ENCODE data around the gene NTRK1.

Gene NTRK1

DNA sequence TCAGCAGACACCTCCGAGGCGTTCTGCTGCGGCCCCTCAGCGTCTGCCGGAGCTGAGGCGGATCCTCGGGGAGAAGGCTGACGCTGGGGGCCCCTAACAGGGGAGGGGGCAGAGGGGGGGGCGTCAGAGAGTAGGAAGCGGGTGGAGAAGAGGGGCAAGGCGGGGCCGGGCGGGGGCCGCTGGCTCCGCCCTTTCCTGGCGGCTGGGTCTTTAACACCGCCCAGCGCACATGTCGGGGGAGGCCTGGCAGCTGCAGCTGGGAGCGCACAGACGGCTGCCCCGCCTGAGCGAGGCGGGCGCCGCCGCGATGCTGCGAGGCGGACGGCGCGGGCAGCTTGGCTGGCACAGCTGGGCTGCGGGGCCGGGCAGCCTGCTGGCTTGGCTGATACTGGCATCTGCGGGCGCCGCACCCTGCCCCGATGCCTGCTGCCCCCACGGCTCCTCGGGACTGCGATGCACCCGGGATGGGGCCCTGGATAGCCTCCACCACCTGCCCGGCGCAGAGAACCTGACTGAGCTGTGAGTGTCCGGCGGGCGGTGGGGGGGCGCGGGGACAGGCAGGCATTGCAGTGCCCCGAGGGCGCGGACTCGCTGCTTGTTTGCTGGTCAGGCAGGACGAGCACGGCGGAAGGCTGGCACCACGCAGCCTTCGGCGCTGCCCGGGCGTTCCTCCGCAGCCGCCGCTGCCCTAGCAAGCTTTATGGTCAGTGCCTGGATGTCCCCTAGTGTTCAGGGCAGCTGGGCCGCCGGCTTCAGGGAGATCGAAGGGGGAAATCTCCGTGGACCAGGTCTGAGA, at the start of gene NTRK1:
TSS of gene NTRK1 (plus strand) at position 238 of the 796 bp plus-strand sequence. CDS start at position 308, 70 bp downstream.
- peak; percentile 67 for DNase-seq (ENCODE audit: low spot score)

DNA sequence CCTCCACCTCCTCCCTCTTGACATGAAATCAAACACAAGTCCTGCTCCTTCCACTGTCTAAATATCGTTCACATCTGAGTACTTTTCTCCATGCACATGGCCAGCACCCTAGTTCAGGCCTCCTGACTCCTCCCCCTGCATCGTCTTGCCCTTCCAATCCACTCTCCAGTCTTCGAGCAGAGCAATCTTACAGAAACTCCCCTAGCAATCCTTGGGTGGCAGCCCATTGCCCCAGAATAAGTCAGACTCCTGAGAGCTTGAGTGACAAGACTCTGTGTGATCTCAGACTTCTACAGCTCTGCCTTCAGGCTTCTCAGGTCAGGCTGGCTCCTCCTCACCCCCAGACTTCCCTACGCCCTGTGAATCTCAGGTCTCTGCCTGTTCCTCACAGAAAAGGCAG, 49.5 kb upstream of the NTRK1 start:
- DNase-seq (ENCODE audit: low spot score) = no peak

DNA sequence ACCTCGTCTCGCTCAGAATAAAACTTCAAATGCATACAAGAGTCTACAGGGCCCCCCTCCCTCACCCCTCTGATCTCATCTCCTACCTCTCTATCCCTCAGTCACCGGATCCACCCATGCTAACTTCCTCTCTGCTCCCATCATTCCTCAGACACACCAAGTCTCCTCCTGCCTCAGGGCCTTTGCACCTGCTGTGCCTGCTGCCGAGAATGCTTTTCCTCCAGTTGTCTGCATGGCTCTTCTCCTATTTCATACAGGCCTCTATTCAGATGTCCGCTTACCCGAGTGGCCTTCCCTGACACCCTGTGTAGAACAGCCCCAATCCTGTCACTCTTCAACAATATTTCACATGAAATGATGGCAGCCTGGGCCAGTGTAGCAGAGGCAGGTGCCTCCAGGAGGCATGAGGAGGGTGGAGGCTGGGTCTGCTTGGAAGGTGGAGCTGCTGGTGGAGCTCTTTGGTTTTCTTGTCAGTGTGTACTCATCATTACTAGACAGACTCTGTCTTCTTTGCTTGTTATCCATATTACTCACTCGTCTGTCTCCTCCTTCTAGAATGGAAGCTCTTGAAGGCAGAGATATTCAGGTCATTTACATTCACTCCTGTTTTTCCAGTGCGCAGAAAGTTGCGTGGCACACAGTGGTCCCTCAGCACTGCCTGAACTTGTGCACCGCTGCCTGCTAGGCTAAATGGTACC, 48.2 kb upstream of the NTRK1 start:
- no peak for DNase-seq (ENCODE audit: low spot score)

DNA sequence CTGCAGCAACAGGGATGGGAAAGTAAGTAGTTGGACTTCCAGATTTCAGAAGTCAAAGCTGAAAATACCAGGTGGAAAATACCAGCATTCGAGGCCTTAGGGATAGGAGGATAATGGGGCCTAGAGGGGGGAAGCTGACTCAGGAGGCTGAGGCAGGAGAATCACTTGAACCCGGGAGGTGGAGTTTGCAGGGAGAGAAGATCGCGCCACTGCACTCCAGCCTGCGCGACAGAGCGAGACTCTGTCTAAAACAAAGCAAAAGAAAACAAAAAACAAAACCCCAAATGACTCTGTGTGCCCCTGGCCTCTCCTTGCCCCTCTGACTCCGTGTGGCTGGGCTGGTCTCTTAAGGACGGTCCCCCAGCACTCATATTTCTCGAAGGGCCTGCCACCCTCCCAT, 47.4 kb upstream of the NTRK1 start:
- DNase-seq (ENCODE audit: low spot score) = no peak

DNA sequence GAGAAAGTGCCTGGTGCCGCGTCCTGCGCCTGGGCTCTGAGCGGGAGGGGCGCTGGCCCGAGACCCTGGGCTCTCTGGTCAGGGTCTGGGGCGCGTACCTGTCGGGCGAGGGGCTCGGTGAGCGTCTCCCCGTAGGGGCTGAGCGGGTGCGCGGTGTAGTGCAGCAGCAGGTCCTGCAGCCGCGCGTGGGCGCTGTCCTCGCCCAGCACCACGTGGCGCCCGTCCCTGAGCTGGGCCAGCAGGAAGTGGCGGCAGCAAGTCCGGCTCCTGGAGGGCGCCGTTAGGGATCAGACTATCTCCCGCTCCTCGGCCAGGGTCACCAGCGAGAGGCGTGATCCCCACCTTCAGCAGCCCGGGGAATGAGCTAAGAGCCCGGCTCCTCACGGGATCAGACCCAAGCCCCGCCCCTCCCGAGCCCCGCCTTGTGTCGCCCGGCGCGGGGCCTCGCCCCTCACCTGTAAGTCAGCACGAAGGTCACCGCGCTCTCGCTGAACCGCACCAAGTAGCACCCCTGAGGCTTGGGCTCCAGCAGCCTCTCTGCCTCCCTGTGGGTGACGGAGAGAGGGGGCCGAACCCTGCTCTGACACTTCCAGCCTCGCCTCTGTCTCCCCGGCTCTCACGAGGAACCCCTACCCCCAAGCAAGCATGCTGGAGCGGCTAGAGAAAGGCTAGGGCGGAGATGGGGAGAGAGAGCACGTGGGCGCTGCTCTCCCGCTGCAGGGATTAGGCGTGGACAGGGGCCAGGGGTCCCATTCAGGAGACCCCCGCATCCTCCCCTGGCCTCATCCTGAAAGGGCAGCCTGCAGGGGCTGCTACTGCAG, 46.7 kb upstream of the NTRK1 start:
- DNase-seq (ENCODE audit: low spot score) = peak; percentile 81

DNA sequence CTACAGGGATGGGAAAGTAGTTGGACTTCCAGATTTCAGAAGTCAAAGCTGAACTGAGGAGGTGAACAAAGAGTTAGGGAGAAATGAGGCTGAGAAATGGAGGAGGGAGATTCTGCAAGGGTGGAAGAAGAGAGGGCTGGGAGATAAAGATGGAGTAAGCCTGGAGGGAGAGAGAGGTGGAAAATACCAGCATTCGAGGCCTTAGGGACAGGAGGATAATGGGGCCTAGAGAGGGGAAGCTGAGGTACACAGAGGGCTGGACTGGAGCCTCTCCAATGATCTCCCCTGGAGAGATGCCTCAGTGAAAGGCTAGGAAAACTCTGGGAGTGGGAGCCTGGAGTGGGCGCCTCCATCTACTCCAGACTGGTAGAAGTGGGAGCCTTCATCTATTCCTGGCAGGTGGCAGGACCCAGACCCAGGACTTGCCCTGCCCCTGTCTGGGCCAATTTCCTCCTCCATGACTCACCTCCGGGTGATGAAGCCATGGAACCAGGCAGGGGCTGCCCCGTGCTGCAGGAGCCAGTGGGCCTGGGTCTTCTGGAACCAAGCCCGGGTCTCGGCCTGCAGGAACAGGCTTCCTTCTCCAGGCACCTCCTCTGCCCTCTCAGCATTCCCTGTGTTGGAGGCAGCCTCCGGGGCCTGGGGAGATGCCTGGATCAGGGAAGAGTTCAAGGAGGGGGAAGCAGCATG, 45.9 kb upstream of the NTRK1 start:
- no peak for DNase-seq (ENCODE audit: low spot score)

GRCh38 chr1:156815307-156815826, 45.3 kb upstream of the NTRK1 start:
- DNase-seq (ENCODE audit: low spot score) = peak; percentile 87

DNA sequence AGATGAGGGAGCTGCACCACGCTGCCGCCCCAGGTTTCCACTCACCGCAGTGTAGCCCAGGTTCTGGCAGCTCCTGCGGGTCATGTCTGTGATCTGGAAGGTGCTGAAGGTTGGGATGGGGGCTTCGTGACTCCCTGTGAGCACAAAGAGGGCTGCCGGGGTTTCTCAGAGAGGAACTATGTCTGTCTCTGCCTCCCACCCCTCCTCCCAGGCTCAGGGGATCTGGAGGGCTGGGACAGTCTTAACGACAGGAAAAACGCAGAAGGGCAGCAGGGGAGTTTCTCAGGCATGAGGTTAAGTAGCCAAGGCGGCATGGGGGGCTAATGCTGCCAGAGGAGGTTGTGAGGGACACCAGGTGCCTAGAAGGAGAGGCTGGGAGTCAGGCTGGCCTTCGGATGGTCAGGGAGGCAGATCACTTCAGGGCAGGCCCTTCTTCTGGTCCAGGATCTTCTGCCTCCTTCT, 44.7 kb upstream of the NTRK1 start:
- DNase-seq (ENCODE audit: low spot score) = no peak

GRCh38 chr1:156816561-156817328, 43.9 kb upstream of the NTRK1 start, which contains the start of gene SH2D2A:
SH2D2A (minus strand) TSS chr1:156816848; CDS start chr1:156816708, 140 bp downstream.
- peak; percentile 27 for DNase-seq (ENCODE audit: low spot score)

DNA sequence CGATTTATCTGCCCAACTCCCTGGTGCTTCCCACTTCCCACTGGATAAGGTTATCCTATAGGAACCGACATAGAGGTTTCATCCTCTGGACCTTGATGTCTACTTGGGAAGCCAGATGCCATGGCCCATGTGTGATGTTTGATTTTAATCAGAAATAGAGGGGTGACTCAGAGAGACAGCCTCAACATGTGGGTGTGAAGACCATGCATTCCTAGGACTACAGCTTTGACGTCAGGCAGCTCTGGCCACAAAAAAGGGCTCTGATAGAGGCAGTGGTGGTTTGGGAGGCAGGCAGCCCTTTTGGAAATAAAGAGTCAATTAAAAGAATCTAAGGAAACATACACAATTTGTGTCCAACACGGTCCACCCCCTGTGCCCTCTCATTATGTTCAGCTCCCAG, 38.9 kb upstream of the NTRK1 start:
- DNase-seq (ENCODE audit: low spot score) = peak; percentile 77

- DNase-seq (ENCODE audit: low spot score) = no peak
Measured at GRCh38 chr1:156822680-156823079, 38.0 kb upstream of the NTRK1 start.

- DNase-seq (ENCODE audit: low spot score) = no peak
Measured at GRCh38 chr1:156823210-156823790, 37.4 kb upstream of the NTRK1 start.

DNA sequence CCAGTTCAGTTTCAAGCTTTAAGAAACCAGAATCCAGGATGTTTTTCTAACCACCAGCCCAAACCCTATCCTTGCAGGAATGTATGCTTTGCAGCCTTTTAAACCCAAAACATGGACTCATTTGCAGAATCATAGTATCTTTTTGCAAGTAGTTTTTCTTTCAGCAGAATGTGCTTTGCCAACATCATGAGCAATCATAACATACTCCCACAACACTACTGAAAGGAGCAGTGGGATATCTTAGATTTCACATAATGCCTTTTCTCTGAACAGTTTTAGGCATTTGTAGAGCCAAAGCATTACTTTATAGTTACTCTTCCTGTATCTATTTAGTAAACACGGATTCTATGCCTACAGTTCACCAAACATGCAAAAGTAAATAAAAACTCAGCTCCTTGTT, 34.0 kb upstream of the NTRK1 start:
- no peak for DNase-seq (ENCODE audit: low spot score)

GRCh38 chr1:156828400-156829124, 32.1 kb upstream of the NTRK1 start:
- DNase-seq (ENCODE audit: low spot score) = no peak

DNA sequence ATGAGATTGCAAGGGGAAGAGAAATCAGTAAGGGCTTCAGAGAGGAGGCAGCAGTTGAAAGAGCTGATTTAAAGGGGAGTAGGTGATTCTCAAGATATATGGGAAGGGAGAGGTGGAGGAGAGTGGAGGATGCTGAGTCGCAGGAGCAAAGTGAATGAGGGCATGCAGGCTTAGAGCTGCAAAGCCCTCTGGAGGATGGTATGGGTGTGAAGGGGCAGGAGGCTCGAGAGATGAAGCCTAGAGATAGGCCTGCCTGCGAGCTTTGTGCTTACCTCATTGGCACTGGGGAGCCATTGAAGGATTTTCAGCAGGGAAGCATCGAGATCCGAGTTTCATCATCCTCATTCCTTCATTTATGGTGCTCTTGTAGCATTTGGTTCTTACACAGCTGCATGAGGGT, 28.2 kb upstream of the NTRK1 start:
- DNase-seq (ENCODE audit: low spot score) = no peak

DNA sequence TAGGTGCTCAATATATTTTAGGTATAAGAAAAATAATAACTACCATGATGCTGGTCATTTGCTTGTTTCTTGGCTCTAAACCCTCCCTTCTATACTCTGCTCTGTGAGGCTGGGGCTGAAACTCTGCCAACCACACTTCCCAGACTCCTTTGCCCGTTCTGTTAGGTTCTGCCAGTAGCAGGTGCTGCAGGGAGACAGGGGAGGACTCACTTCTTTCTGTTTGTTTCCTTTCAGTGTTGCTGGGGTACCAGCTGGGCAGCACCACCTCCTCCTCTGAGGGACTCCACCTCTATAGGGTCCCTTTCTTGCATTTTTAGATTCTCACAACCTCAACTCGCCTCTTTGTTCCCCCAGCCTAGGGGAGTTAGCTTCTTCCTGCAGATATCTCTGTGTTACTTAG, 27.1 kb upstream of the NTRK1 start:
- no peak for DNase-seq (ENCODE audit: low spot score)

DNA sequence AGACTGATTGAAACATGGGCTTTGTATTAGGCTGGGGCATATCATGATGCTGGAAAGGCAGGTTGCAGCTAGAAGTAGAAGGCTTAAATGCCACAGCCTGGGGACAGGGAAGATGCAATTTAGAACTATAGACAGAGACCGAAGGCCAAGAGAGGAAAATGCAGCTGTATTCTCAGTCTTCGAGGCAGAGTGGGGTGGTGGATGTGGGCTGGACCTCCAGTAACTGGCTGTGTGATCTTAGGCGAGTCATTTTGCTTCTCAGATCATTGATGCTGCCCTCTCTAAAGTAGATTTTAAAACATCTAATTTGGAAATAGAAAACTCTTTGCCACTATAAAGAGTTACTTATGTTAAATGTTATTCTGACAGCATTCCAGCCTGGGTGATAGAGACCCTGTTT, 26.3 kb upstream of the NTRK1 start:
- no peak for DNase-seq (ENCODE audit: low spot score)

GRCh38 chr1:156836041-156836654, 24.5 kb upstream of the NTRK1 start:
- no peak for DNase-seq (ENCODE audit: low spot score)

- DNase-seq (ENCODE audit: low spot score) = no peak
Measured at GRCh38 chr1:156836892-156837291, 23.8 kb upstream of the NTRK1 start.
